Stimulated activated CD4-positive, alpha-beta T cell treated with anti-CD3 and anti-CD28 coated beads, Interleukin-15, amount 100 ng/mL, for 1 hour (primary cell): ENCODE measurements around the gene ROBO1.
"Not testable (repeated sequence)": the region's sequence is repeated elsewhere in the genome, so short reads cannot be mapped to it uniquely, and the experiment has no call there.

ENCODE experiments used
- DNase-seq, 2 donors: peaks; one replicate each; pipeline ENCODE4 v3.0.0-alpha.2; 2020; ENCODE audit warnings: low read depth in 1 of 2, low spot score in 1 of 2

The ROBO1 gene

DNA sequence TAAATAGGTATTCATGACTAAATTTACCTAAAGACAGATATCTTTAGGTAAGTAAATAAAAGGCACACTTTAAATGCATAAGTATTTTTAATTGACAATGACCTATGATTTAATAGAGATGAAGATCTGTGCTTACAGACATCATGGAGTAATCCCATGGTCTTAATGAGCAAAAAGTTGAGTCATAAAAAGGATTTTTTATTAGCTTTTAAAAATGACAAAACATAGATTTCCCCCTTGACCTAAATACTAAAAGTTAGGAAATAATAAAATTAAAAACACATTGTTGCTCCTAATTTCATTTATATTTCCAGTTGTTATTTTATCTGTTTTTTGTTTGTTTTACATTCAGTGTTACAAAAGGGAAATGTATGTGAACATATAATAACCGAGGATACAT is 1005.7 kb downstream of the ROBO1 start:
- no peak for DNase-seq

DNA sequence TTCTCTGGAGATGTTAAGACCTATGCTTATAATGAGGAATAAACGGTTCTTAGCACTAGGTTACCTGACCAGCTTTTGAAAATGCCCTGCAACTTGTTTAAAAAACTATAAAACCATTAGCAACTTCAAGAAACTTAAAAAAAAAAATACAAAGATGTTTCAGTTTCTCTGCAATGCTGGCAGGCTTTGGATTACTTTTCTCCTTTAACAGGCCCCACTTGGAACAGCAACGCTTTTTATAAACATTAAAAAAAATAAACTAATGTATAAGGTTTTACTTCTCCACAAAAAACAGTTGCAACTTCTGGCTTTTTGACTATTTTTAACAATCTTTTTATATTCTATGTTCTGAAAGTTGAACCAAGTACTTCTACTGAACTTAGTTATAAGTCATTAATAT is 1006.7 kb downstream of the ROBO1 start:
- no peak for DNase-seq

DNA sequence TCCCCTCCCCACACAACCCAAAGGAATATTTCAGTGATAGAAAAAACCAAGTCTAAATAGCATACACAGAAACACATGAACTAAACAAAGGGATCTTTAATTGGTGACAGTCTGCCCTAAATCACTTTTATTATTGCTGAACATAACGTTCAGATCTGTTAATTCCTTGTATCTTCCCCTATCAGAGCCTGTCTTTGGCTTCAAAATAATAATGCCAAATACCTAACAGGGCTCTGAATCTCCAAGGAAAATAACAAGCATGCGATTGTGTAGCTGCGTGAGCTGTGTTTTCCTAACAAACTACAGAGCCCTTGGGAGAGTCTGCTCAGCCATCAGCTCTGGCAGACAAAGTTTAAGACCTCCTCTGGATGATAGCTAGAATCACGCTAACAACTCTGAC is 1010.1 kb downstream of the ROBO1 start:
- DNase-seq, result no peak

GRCh38 chr3:78754066-78754743 is 1013.6 kb downstream of the ROBO1 start:
- no peak for DNase-seq

GRCh38 chr3:78751266-78751665 is 1016.5 kb downstream of the ROBO1 start:
- DNase-seq, result no peak

GRCh38 chr3:78750291-78750690 is 1017.5 kb downstream of the ROBO1 start:
- not testable (repeated sequence) for DNase-seq

DNA sequence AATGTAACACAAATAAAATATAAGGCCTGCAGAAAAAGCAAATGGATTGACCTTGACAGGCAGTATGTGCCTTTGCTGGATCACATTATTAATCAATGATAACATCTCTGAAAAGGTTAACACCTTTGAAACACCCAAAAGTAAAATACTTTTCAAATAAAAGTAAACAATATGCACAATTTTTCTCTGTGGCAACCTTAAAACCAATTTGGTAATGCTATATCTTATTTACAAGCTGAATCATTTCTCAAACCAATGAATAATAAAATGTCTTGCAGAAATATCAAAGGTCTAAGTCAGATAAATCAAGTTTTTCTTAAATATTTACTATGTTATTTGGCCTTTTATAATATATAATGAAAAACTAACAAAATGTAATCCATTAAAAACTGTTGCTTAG is 1018.7 kb downstream of the ROBO1 start:
- no peak for DNase-seq

DNA sequence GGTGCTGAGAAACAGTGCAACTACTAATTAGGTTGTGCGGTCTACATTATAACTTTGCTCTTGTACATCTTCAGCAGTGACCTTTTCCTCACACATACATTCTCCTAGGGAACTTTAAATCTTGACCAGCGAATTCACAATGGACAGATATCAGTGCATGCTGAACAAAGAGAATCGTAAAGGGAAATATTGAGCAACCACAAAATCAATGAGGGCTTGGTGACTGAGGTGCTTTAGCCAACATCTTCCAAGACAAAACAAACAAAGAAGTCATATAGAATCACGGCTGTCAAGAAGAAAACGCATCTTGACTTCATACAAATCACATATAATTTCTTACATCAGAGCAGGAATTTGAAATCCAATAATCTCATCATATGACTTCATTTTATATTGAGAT is 1022.0 kb downstream of the ROBO1 start:
- DNase-seq, result no peak

GRCh38 chr3:78742491-78742890 is 1025.3 kb downstream of the ROBO1 start:
- no peak for DNase-seq

GRCh38 chr3:78742041-78742440 is 1025.8 kb downstream of the ROBO1 start:
- DNase-seq, result no peak

- DNase-seq, result no peak
These were observed 1026.6 kb downstream of the ROBO1 start for GRCh38 chr3:78741066-78741645.

GRCh38 chr3:78738833-78739232 is 1029.0 kb downstream of the ROBO1 start:
- DNase-seq, result no peak

GRCh38 chr3:78737988-78738387 is 1029.8 kb downstream of the ROBO1 start:
- no peak for DNase-seq

DNA sequence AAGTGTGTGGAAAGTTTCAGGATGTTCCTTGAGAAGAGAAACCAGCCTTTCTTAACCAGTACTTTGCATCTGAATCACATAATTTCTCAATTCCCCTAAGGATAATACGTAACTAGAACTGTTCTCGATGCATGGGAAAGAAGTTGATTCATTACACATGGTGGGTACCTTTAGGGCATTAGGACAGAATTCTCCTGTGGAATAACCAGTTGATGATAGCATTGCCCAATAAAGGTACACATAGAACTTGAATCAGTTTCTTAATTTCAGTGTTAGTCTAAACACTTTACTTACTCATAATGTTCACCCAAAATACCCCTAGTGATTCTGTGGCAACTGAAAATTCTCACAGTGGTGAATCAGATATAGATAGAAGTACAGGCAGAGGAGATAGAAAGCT is 1030.9 kb downstream of the ROBO1 start:
- DNase-seq, result no peak

GRCh38 chr3:78734048-78734637 is 1033.7 kb downstream of the ROBO1 start:
- no peak for DNase-seq

DNA sequence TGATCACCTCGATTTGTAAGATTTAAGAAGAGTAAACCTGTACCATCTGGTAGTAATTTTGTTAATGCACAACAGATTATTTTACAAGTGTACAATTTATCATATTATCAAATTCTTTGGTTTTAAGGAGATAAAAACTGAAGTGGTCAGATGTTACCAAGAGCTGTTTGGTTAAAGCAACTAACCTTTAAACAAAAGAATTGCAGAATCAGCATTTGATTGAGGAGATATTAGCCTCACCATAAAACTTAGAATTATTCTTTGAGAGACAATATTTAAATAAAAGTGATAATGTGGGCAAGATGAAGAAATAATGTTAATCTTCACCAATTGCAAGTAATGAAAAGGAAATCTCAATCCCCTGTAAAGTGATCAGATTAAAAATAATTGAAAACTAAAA is 1034.9 kb downstream of the ROBO1 start:
- DNase-seq, result no peak

- DNase-seq, result no peak
These were observed 1035.3 kb downstream of the ROBO1 start for GRCh38 chr3:78732471-78732870.

DNA sequence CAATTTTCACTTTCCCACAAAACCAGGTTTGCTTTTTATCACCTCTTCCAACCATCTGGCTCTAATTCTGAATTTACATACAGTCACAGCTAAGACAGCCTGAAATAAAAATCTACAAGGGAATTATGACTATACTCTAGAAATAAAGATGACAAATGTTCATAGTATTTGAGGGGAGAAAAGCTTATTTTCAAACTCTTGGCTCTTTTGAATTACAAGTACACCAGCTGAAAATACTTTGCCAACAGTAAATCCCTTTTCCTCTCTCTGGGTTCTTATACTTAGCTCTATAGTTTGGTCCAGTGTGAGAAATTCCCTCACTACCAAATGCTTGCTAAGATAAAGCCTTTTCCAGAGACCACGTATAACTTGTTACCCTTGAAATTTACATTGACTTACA is 1037.9 kb downstream of the ROBO1 start:
- no peak for DNase-seq

DNA sequence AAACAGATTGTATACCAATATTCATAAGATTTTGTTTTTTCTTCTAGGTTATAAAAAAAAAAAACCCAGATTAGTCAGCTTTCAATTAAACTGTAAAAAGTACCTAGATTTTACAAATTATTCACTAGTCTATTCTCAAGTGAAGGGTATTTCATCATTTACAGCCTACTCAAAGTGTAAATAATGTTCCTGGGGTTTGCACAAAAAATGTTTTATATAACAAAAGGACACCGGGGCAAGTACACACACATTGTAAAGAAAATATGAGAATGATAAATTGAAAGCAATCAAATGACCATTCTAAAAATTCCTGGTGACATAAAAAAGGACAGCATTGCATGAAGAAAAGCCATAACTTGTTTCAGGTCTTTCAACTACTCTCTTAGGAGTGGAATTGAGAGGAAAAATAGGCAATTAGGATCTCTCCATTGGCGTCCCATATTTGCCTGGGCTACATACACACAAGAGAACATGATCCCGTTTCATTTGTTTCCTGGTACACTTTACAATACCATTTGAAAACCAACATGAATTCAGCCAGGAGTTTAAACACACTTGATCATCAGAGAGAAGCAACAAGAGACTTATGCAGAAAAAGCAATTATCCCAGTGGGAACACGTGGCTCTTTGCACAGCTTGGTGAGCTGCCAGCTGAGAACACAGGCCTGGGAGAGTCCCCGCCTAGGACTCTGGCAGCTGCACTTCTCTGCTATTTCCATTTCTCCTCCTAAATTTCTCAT is 1039.2 kb downstream of the ROBO1 start:
- DNase-seq, result no peak

DNA sequence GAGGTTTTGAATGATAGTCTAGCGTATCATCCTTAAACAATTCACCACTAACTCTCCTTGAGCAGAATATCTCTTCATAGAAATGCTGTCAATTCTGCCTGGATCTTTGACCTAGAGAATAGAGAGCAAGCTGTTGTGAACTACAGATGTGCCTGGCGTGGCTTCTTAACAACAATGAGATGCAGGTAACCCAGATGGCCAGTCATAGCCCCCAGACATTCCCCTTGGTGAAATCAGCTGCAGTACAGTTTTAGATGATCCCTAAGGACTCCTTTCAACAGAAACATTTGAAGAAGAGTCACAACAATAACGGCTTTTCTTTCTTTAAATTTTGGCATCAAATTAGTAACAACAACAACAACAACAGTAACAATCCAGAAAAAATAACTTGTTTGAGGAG is 1041.3 kb downstream of the ROBO1 start:
- DNase-seq, result no peak

GRCh38 chr3:78725703-78726246 is 1042.0 kb downstream of the ROBO1 start:
- DNase-seq, result no peak

- DNase-seq, result no peak
These were observed 1042.9 kb downstream of the ROBO1 start for GRCh38 chr3:78724859-78725258.
